K562 (cell line): ENCODE measurements around the gene SQOR. TPM values are rescaled to one million over a fixed set of nuclear protein-coding genes. Genes with fewer than 3 reads are reported as not detected.

Experiments used
- ASH1L ChIP-seq: fragments of 450-650 bp; IDR thresholded peaks from 2 replicates; pipeline ENCODE4 v1.6.1; 2018; ENCODE audit warnings: borderline replicate concordance, mild to moderate bottlenecking, low read depth; ENCODE audit not compliant: partially characterized antibody
- BMI1 ChIP-seq: fragments of 150-350 bp; IDR thresholded peaks from 2 replicates; pipeline ENCODE4 v1.6.1; 2014; ENCODE audit warnings: low read length
- CBFA2T2 ChIP-seq: fragments of 450-650 bp; conservative IDR thresholded peaks from 2 replicates; pipeline ENCODE4 v1.6.1; 2017; ENCODE audit warnings: mild to moderate bottlenecking
- CREBBP ChIP-seq: IDR thresholded peaks from one replicate; pipeline ENCODE4 v1.6.1; 2012; ENCODE audit warnings: low read depth, mild to moderate bottlenecking, control low read depth, inconsistent platforms, low read length
- CREM ChIP-seq: IDR thresholded peaks from 2 replicates; pipeline ENCODE4 v1.6.1; 2014; ENCODE audit warnings: antibody characterized with exemption, low read depth
- ELF4 ChIP-seq: fragments of 450-650 bp; formaldehyde crosslinking; IDR thresholded peaks from 2 replicates; pipeline ENCODE4 v1.4.0; 2022; ENCODE audit warnings: missing genetic modification characterization
- ETV1 ChIP-seq: fragments of 450-650 bp; conservative IDR thresholded peaks from 2 replicates; pipeline ENCODE4 v1.6.1; 2016; ENCODE audit warnings: missing genetic modification characterization, control low read depth, low read depth, missing compliant biosample characterization
- FOXJ3 ChIP-seq: sonication (generic); formaldehyde crosslinking; IDR thresholded peaks from 2 replicates; pipeline ENCODE4 v1.4.0; 2020; ENCODE audit warnings: mild to moderate bottlenecking, missing genetic modification reagents
- HDAC3 ChIP-seq: fragments of 450-650 bp; IDR thresholded peaks from 2 replicates; pipeline ENCODE4 v1.6.1; 2018; ENCODE audit warnings: borderline replicate concordance, mild to moderate bottlenecking, moderate library complexity; ENCODE audit not compliant: partially characterized antibody
- MAZ ChIP-seq, 2 experiments: fragments of 450-650 bp in 1 of 2; sonication (generic) in 1 of 2; formaldehyde crosslinking; IDR thresholded peaks in 1 of 2; conservative IDR thresholded peaks in 1 of 2; 2 replicates each; pipeline versions ENCODE4 v1.4.0 to v1.5.0; 2020; ENCODE audit warnings: mild to moderate bottlenecking in 1 of 2, missing genetic modification reagents in 1 of 2
- SPI1 ChIP-seq: IDR thresholded peaks from 2 replicates; pipeline ENCODE4 v1.6.1; 2011; ENCODE audit warnings: low read depth, low read length, control low read depth, borderline replicate concordance
- TAF15 ChIP-seq: fragments of 200-400 bp; formaldehyde crosslinking; IDR thresholded peaks from 2 replicates; pipeline ENCODE4 v1.6.1; 2017; ENCODE audit warnings: mild to moderate bottlenecking, low read depth, low read length, moderate library complexity
- TRIM24 ChIP-seq, 2 experiments: fragments of 450-650 bp; IDR thresholded peaks; 2 replicates each; pipeline ENCODE4 v1.6.1; 2016
- ZNF347 ChIP-seq: fragments of 450-650 bp; formaldehyde crosslinking; IDR thresholded peaks from 2 replicates; pipeline ENCODE4 v1.4.0; 2020; ENCODE audit warnings: low read depth, mild to moderate bottlenecking, moderate library complexity
- ZNF354B ChIP-seq: fragments of 250-450 bp; sonication (Bioruptor Pico); IDR thresholded peaks from 2 replicates; pipeline ENCODE4 v1.4.0; 2020
- ZNF589 ChIP-seq: fragments of 200-800 bp; sonication (Bioruptor generic); IDR thresholded peaks from 2 replicates; pipeline ENCODE4 v1.6.1; 2016; ENCODE audit warnings: low read depth, missing genetic modification characterization, missing compliant biosample characterization
- polyA plus RNA-seq, 8 experiments: library from polyadenylated mRNA; depleted of rRNA in 4 of 8; stranded (reverse) in 5 of 8; unstranded in 3 of 8; fragments of >200 nt; fragmentation: Nextera tagmentation in 2 of 8; fragmentation: Illumina TruSeq in 1 of 8; extraction: Ambion mirVana in 2 of 8; extraction: Trizol in 1 of 8; gene quantifications; 2 replicates each; pipeline versions ENCODE4 v1.2.1 to v1.2.3, GENCODE V29; 2011 to 2014; ENCODE audit warnings: inconsistent platforms in 1 of 8, missing spikeins in 1 of 8
- total RNA-seq, 7 experiments: library from RNA; depleted of rRNA in 6 of 7; stranded (reverse); fragments of >200 nt in 6 of 7; fragmentation: Illumina TruSeq in 2 of 7; extraction: Trizol in 2 of 7; gene quantifications; 2 replicates each; pipeline versions ENCODE4 v1.2.1 to v1.2.3, GENCODE V29; 2011 to 2021; ENCODE audit warnings: low replicate concordance in 1 of 7
- TF ChIP-seq, protein P1 (sequence below), 2 experiments: fragments of 450-650 bp in 1 of 2; sonication (generic) in 1 of 2; formaldehyde crosslinking; conservative IDR thresholded peaks; 2 replicates each; pipeline versions ENCODE4 v1.4.0 to v1.8.1; 2020 to 2022; ENCODE audit warnings: mild to moderate bottlenecking in 1 of 2, missing genetic modification reagents in 1 of 2
- TF ChIP-seq, protein P2 (sequence below), 2 experiments: fragments of 250-450 bp in 1 of 2; fragments of 450-650 bp in 1 of 2; sonication (Bioruptor Pico) in 1 of 2; IDR thresholded peaks; 2 replicates each; pipeline versions ENCODE4 v1.6.1 to v1.8.0; 2016 to 2021; ENCODE audit warnings: mild to moderate bottlenecking in 2 of 2, moderate library complexity in 2 of 2, missing compliant biosample characterization in 1 of 2, missing genetic modification characterization in 1 of 2
- TF ChIP-seq, protein P3 (sequence below): IDR thresholded peaks from 2 replicates; pipeline ENCODE4 v1.6.1; 2014; ENCODE audit warnings: antibody characterized with exemption
- TF ChIP-seq, protein P4 (sequence below), 2 experiments: fragments of 450-650 bp; IDR thresholded peaks; 2 replicates each; pipeline ENCODE4 v1.6.1; 2018; ENCODE audit warnings: mild to moderate bottlenecking in 2 of 2, low read depth in 1 of 2; ENCODE audit not compliant: partially characterized antibody in 2 of 2
- TF ChIP-seq, protein P5 (sequence below): sonication (generic); formaldehyde crosslinking; IDR thresholded peaks from 2 replicates; pipeline ENCODE4 v1.9.0; 2022; ENCODE audit warnings: mild to moderate bottlenecking, missing genetic modification reagents

The SQOR gene
- total and polyA plus RNA-seq, 9 of the 15 experiments (the other 6 are each of a cell fraction or from before 2014, with no cell fraction given): 0.32 to 1.6 (median 1.1) TPM

DNA sequence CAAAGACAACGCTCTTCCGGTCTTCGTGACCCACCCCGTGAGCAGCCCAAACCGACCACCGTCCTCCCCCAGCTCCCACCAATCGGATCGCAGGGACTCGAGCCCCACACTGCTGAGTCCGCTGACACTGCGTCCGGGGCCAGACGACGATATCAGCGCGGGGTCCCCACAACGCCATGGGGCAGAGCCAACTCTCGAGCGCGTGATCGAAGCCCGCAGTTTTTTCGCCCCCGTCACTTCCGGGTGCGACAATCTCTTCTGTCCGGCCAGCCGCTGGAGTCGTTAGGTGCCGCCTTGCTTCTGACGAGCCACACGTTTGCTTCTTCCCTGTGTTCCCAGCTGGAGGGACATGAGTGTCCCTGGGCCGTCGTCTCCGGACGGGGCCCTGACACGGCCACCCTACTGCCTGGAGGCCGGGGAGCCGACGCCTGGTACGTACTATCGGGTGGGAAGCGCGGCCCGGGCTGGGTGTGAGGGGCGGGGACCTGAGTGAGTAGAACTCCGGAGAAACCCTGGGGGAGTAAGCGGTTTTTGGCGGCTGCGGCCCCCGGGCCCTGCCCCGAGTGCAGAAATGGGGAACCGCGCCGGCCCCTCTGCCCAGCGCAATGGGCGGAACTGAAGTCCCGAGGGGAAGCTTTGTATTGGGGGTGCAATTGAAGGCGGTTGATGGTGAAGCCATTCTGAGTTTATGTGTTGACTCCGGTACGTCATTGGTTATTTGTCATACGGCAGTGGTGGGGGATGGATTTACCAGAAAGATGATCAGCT is 47.5 kb upstream of the SQOR start, which contains the start of gene BLOC1S6 (continued):
- TF ChIP-seq, protein P1, sequence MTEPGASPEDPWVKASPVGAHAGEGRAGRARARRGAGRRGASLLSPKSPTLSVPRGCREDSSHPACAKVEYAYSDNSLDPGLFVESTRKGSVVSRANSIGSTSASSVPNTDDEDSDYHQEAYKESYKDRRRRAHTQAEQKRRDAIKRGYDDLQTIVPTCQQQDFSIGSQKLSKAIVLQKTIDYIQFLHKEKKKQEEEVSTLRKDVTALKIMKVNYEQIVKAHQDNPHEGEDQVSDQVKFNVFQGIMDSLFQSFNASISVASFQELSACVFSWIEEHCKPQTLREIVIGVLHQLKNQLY (CRISPR knock-in tag; conservative IDR thresholded peaks at IDR 0.05): no peak
- no peak for TF ChIP-seq CBFA2T2
- TF ChIP-seq TRIM24 (IDR thresholded peaks at IDR 0.05): peak in 1 of 2 experiments; percentile 96; a peak in 2 of 4 replicates
- no peak for TF ChIP-seq ZNF347 (CRISPR knock-in tag)
- TF ChIP-seq MAZ (CRISPR knock-in tag; conservative IDR thresholded peaks at IDR 0.05 in 1 of 2, IDR thresholded peaks at IDR 0.05 in 1 of 2): peak in 1 of 2 experiments; percentile 77
- TF ChIP-seq SPI1: peak; percentile 81
- TF ChIP-seq TAF15: no peak
- TF ChIP-seq, protein P2, sequence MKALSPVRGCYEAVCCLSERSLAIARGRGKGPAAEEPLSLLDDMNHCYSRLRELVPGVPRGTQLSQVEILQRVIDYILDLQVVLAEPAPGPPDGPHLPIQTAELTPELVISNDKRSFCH (CRISPR knock-in tag; IDR thresholded peaks at IDR 0.05): no peak
- TF ChIP-seq, protein P2 (tag; IDR thresholded peaks at IDR 0.05): no peak
- TF ChIP-seq FOXJ3 (CRISPR knock-in tag): no peak
- TF ChIP-seq ZNF354B (CRISPR knock-in tag): no peak
- peak; percentile 92 for TF ChIP-seq ETV1 (tag)
- no peak for TF ChIP-seq ZNF589
- TF ChIP-seq, protein P3, sequence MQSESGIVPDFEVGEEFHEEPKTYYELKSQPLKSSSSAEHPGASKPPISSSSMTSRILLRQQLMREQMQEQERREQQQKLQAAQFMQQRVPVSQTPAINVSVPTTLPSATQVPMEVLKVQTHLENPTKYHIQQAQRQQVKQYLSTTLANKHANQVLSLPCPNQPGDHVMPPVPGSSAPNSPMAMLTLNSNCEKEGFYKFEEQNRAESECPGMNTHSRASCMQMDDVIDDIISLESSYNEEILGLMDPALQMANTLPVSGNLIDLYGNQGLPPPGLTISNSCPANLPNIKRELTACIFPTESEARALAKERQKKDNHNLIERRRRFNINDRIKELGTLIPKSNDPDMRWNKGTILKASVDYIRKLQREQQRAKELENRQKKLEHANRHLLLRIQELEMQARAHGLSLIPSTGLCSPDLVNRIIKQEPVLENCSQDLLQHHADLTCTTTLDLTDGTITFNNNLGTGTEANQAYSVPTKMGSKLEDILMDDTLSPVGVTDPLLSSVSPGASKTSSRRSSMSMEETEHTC: peak; percentile 97
- no peak for TF ChIP-seq BMI1
- TF ChIP-seq, protein P4, sequence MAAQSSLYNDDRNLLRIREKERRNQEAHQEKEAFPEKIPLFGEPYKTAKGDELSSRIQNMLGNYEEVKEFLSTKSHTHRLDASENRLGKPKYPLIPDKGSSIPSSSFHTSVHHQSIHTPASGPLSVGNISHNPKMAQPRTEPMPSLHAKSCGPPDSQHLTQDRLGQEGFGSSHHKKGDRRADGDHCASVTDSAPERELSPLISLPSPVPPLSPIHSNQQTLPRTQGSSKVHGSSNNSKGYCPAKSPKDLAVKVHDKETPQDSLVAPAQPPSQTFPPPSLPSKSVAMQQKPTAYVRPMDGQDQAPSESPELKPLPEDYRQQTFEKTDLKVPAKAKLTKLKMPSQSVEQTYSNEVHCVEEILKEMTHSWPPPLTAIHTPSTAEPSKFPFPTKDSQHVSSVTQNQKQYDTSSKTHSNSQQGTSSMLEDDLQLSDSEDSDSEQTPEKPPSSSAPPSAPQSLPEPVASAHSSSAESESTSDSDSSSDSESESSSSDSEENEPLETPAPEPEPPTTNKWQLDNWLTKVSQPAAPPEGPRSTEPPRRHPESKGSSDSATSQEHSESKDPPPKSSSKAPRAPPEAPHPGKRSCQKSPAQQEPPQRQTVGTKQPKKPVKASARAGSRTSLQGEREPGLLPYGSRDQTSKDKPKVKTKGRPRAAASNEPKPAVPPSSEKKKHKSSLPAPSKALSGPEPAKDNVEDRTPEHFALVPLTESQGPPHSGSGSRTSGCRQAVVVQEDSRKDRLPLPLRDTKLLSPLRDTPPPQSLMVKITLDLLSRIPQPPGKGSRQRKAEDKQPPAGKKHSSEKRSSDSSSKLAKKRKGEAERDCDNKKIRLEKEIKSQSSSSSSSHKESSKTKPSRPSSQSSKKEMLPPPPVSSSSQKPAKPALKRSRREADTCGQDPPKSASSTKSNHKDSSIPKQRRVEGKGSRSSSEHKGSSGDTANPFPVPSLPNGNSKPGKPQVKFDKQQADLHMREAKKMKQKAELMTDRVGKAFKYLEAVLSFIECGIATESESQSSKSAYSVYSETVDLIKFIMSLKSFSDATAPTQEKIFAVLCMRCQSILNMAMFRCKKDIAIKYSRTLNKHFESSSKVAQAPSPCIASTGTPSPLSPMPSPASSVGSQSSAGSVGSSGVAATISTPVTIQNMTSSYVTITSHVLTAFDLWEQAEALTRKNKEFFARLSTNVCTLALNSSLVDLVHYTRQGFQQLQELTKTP (IDR thresholded peaks at IDR 0.05; ENCODE audit: low read depth in 1 of 2, partially characterized antibody in 2 of 2): peak in 1 of 2 experiments; percentile 84
- peak; percentile 11 for TF ChIP-seq ASH1L
- TF ChIP-seq ELF4 (CRISPR knock-in tag): no peak
- TF ChIP-seq, protein P5, sequence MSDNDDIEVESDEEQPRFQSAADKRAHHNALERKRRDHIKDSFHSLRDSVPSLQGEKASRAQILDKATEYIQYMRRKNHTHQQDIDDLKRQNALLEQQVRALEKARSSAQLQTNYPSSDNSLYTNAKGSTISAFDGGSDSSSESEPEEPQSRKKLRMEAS (CRISPR knock-in tag): peak; percentile 90
- TF ChIP-seq HDAC3: no peak
- TF ChIP-seq CREM: peak; percentile 97
- TF ChIP-seq CREBBP: no peak
